Measurements from ENCODE around the gene STX8.

- TF ChIP-seq CTCF (IDR thresholded peaks at IDR 0.05; ENCODE audit: low read depth, low read length, missing input control) (no peak), SP1 (IDR thresholded peaks at IDR 0.05) (no peak), TAF1 (conservative IDR thresholded peaks at IDR 0.05) (no peak)
- TF ChIP-seq, protein P1, sequence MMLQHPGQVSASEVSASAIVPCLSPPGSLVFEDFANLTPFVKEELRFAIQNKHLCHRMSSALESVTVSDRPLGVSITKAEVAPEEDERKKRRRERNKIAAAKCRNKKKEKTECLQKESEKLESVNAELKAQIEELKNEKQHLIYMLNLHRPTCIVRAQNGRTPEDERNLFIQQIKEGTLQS (IDR thresholded peaks at IDR 0.05) = no peak
These were observed 319.3 kb downstream of the STX8 start for GRCh38 chr17:9256361-9256750.

Data from liver (tissue), 3 donors.